ENCODE results near the gene CEP57L1.

DNA sequence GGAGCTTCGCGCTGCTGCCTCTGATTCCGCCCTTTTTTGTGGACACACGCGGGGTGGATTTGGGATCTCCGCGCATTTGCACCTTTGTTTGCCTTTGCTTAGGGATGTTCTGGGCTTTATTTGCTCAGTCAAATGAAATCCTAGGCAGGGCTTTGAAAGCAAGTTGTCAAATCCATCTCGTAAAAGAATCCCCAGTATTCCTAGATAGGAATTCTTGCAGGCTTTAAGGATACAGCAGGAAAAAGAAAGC lies 453 bp downstream of the CEP57L1 start:
- TF ChIP-seq, protein P1, sequence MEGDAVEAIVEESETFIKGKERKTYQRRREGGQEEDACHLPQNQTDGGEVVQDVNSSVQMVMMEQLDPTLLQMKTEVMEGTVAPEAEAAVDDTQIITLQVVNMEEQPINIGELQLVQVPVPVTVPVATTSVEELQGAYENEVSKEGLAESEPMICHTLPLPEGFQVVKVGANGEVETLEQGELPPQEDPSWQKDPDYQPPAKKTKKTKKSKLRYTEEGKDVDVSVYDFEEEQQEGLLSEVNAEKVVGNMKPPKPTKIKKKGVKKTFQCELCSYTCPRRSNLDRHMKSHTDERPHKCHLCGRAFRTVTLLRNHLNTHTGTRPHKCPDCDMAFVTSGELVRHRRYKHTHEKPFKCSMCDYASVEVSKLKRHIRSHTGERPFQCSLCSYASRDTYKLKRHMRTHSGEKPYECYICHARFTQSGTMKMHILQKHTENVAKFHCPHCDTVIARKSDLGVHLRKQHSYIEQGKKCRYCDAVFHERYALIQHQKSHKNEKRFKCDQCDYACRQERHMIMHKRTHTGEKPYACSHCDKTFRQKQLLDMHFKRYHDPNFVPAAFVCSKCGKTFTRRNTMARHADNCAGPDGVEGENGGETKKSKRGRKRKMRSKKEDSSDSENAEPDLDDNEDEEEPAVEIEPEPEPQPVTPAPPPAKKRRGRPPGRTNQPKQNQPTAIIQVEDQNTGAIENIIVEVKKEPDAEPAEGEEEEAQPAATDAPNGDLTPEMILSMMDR (IDR thresholded peaks at IDR 0.05): no peak
- TF ChIP-seq POLR2A (IDR thresholded peaks at IDR 0.05) (no peak), EP300 (IDR thresholded peaks at IDR 0.05) (no peak)
